Measurements from ENCODE around the gene TMEM163.
"Not testable (repeated sequence)": the region's sequence is repeated elsewhere in the genome, so short reads cannot be mapped to it uniquely, and the experiment has no call there.

The TMEM163 gene

DNA sequence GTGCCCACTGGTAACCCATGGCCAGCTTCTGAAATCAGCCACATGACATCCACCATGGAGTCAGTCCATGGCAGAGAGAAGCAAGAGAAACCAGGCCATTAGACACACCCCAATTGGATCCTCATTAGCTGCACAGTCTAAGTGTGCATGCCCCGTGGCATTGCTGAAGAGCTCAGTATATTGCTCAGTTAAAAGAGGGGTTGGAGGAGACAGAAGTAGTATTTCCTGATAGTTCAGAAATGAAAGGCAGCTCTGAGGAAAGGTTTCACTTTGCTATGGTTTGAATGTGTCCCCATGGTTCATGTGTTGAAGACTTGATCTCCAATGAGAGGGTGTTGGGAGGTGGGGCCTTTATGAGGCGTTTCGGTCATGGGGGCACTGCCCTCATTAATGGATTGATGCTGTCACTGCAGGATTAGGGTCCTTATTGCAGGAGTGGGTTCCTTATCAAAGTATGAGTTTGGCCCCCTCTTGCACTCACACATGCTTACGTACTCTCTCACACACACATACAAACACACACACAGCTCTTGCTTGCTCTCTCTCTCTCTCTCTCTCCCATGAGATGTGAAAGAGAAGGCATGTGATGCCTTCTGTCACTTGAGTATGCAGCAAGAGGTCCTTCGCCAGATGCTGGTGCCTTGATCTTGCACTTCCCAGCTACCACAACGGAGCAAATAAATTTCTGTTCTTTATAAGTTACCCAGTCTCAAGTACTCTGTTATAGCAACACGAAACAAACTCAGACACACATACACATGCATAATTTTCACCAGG, 58.0 kb downstream of the TMEM163 start:
- DNase-seq = no peak

GRCh38 chr2:134659724-134660123, 59.1 kb downstream of the TMEM163 start:
- no peak for DNase-seq

GRCh38 chr2:134657650-134658250, 61.0 kb downstream of the TMEM163 start:
- no peak for DNase-seq

DNA sequence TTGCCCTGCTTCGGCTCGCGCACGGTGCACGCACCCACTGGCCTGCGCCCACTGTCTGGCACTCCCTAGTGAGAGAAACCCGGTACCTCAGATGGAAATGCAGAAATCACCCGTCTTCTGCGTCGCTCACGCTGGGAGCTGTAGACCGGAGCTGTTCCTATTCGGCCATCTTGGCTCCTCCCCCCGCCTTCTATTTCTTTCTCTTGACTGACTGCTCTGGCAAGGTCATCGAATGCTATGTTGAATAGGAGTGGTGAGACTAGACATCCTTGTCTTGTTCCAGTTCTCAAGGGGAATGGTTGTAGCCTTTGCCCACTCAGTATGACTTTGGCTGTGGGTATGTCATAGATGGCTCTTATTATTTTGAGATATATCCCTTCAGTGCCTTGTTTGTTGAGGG, 62.4 kb downstream of the TMEM163 start:
- DNase-seq = not testable (repeated sequence)

DNA sequence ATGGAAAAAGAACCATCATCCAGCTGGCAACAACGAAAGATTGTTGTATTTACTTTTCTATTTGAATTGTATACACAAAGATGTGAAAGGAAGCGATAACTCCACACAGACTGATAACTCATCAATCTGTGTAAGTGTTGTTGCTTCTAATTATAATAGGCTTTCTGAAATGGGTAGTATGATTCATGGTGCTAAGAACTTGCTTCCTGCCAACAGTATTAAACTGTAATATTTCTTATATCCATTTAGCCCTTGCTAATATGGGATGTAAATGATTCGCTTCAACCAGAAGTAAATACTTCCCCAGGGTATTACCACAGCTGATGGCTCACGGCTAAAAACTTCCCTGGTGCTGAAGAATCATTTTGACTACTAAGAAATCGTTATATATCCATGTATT, 70.2 kb downstream of the TMEM163 start:
- no peak for DNase-seq

DNA sequence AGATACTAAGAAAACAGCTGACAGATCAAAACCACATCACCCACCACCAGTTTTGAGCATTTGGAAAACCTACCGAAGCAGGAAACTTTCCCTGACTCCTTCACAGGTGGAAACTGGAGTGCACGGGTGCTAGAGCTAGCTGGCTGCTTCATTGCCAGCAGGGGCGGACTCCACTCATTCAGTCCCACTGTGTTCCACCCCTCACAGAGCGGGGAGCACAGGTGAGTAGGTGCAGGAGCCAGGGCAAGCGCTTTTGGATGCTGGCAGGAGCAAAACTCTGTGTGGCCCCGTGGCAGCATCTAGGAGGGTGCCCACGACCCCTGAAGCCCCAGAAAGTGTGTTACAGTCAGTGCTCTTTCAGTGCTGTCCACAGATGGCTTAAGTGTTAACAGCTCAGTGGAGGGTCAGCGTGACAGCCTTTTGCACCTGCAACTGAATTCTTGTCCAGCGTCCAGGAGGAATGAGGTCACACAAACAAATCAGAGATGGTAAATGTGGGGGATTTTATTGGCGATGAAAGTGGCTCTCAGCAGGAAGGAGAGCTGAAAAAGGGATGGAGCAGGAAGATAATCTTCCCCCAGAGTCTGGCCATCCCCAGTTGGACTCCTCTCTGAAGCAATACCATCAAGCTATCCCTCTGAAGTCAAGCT, 71.1 kb downstream of the TMEM163 start:
- DNase-seq = no peak

DNA sequence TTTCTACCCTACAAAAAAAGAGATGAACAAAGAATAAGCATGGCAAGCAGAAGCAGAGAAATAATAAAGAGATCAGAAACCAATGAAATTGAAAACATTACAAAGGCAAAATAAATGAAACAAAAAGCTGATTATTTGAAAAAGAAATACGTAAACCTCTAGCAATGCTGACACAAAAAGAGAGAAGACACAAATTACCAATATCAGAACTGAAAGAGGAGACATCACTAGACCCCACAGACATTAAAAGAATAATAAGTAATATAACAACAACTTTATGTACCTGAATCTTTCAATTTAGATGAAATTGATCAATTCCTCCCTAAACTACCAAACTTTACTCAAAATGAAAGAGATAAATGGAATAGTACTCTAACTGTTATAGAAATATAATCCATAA, 75.9 kb downstream of the TMEM163 start:
- no peak for DNase-seq

DNA sequence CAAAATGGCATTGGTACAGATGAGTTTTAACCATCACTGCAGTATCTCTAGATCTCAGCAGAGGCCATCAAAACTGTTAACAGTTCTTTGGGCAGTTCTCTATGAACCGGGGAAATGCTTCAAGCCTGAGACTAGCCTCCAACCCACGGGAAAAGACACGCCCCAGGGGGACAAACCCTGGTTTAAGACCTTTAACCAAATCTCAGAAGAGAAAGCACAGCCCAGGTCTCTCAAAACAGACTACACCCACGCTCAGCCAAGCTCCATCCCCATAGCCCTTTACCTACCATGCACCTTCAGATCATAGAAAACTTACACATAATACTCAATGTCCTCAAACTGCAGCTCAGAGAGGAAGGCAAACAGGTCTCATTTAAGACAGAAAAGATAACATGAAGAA, 78.3 kb downstream of the TMEM163 start:
- no peak for DNase-seq

DNA sequence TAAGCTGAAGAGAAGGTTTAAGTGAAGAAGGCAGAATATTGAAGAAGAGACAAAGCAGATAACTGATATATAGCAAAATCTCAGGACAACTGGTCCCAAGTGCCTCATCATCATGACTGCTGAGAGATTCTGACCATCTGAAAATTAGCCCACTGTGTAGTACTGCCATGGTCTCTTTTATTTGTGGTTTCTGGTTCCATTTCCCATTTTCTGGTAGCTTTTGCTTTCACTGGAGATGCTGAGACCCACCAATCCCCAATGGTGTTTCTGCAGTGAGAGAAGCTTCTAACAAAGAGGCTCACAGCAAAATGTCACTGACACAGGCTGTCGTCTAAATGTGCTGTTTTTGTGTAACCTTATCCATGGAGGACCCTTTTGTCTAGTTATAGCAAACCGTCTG, 79.5 kb downstream of the TMEM163 start:
- no peak for DNase-seq

DNA sequence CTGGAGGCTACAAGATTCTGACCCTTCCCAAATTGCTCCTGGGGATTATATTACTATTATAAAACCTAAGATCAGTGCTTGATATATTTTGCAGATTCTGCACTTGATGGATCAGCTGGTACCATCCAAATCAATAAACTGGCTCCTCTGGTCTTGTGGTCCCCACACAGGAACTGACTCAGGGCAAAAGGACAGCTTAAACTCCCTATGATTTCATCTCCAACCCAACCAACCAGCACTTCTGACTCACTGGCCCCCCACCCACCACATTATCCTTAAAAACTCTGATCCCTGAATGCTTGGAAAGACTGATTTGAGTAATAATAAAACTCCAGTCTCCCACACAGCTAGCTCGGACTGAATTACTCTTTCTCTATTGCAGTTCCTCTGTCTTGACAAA, 82.1 kb downstream of the TMEM163 start:
- DNase-seq = no peak

DNA sequence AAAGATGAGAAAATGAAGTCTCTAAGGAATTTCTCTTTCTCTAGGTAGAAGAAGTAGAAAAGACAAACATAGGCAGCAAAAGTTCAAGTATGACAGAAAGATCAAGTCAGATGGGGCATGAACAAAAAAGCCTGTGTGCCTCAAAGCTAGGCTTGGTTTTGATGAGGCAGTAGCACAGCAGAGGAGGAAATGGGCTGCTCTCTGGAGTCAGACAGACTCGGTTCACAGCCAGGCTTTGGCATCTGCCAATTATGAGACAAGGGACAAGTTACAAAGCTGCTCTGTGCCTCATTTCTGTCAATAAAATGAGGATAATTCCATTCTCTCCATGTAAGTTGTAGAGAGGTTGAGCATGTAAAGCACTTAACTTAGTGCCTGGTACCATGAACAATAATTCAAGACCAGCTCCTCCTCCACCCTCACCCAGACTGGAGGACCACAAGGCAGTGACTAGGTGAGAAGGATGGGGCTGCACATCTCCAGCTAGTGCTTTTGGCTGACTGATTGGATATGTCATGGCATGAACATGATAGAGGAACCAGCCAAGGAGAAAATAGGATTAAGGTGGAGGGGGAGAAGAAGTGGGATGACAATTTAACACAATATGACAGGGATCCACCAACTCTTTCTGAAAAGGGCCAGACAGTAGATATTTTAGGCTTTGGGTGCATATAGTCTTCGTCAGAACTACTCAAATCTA, 84.6 kb downstream of the TMEM163 start:
- no peak for DNase-seq

- DNase-seq = no peak
These were observed 88.2 kb downstream of the TMEM163 start for GRCh38 chr2:134630504-134631159.

DNA sequence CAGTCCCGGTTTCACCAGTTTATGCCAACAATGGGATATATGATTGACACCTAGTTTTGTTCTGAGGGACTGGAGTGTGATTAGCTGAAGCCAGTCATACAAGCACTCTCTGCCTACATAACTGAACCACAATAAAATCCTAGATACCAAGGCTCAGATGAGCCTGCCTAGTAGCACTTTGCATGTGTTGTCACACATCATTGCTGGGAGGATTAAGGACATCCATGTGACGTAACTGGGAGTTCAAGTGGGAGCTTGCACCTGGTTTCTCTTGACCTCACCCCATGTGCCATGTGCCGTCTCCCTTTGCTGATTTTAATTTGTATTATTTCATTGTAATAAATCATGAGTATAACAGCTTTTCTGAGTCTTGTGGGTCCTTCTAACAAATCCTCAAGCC, 90.3 kb downstream of the TMEM163 start:
- DNase-seq = no peak

GRCh38 chr2:134626781-134627180, 92.0 kb downstream of the TMEM163 start:
- DNase-seq = no peak

DNA sequence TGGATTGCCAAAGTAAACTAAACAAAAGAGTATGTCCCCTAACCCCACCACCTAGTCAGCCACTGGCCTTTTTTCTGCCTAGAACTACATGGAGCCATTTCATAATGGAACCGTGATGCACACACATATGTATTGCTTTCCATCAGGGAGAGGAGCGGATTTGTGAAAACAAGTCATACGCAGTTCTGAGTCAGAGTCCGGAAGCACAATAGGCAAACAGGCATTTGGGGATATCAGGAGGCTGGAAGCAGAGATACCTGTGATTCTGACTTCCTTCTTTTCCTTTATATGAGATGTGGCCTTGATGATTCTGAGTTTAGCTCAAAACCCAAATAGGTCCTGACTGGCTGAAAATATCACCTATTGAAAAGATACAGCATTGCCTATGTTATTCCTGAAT, 93.5 kb downstream of the TMEM163 start:
- no peak for DNase-seq

DNA sequence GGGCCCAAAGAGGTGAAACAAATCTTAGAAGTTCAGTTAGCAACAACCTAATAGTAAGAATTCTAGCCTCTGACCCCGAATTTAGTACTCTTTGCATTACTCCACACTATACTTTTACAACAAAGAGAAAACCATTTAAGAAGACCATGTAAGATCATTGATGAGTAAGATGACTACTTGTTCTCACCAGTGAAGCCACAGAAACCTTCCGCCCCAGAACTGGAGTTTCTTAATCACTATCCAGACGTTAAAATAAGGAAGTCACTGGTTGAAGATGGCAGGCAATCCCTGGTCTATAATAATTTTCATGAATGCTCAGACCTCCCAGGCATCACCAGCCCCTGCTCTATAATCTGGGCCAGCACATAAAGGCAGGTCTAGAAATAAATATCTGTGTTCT, 95.0 kb downstream of the TMEM163 start:
- DNase-seq = no peak

- no peak for DNase-seq
These were observed 95.8 kb downstream of the TMEM163 start for GRCh38 chr2:134623046-134623445.

- DNase-seq = no peak
These were observed 96.7 kb downstream of the TMEM163 start for GRCh38 chr2:134621939-134622705.

- DNase-seq = no peak
These were observed 99.5 kb downstream of the TMEM163 start for GRCh38 chr2:134619250-134619649.

DNA sequence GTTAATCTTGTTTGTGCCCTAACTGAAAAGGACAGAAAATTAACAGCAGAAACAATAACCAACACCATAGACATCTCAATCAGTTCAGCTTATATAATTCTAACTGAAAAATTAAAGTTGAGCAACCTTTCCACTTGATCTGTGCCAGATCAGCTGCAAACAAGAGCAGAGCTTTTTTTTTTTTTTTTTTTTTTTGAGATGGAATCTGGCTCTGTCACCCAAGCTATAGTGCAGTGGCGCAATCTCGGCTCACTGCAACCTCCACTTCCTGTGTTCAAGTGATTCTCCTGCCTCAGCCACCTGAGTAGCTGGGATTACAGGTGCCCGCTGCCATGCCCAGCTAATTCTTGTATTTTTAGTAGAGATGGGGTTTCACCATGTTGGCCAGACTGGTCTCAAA, 103.3 kb downstream of the TMEM163 start:
- not testable (repeated sequence) for DNase-seq

DNA sequence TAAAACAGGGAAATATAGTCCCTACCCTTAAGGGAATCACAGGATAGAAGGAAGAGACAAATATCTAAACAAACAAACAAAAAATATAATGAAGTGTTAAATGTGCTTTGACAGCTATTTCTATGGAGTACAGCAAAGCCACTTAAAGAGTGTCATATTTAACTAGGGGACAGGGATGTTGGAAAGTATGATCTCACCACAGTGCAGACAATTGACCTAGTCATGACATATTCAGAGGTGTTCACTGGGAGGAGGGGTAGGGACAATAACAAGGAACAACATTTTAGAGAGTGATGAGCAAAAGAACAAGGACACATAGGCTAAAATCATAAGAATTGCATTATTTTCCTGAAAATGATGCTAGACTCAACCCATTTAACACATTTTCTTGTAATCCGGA, 107.5 kb downstream of the TMEM163 start:
- DNase-seq = no peak

DNA sequence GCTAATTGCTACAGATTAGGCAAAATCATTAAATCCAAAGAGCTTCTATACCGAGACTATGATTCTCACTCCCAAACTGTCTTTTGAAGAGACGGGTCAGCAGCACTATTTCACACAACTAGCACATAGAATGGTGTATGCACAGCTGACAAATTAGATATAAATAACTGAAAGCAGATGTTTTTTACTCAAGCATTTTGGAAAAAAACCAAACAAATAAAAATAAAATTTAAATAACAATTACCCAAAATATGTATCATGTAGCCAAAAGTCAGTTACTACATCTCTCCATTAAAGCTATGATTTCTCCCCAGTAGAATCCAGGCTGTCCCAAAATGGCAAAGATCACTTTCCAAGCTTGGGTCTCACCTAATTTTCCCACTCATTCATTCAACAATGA, 107.9 kb downstream of the TMEM163 start:
- no peak for DNase-seq

All from GDM1 (cell line).